Measurements from ENCODE around the gene ZBTB33.

The ZBTB33 gene

GRCh38 chrX:120286733-120287512 is 36.3 kb downstream of the ZBTB33 start:
- no peak overlapping the region for H3K4me3 ChIP-seq (ENCODE audit: insufficient read depth, low read length, poor library complexity, severe bottlenecking)
- no peak overlapping the region for H3K9ac ChIP-seq (ENCODE audit: low read length)
- H3K9me3 ChIP-seq (ENCODE audit: insufficient read depth, low read length), result no peaks in the 10 kb centered on the region
- no peaks in the 10 kb centered on the region for H3K27me3 ChIP-seq (ENCODE audit: low read length)
- TF ChIP-seq EZH2phosphoT487 (conservative IDR thresholded peaks at IDR 0.05; ENCODE audit: low read length), result no peak
- TF ChIP-seq CTCF (IDR thresholded peaks at IDR 0.05; ENCODE audit: insufficient read depth, low read length, poor library complexity, severe bottlenecking), result no peak
- H3K27ac ChIP-seq (ENCODE audit: low read depth, low read length), result no peak overlapping the region
- H3K9me2 ChIP-seq (replicated peaks; ENCODE audit: insufficient read depth, low read length), result no peaks in the 10 kb centered on the region
- H3K4me2 ChIP-seq (ENCODE audit: low read depth, low read length, poor library complexity, severe bottlenecking), result no peak overlapping the region
- no peaks in the 10 kb centered on the region for H3F3A ChIP-seq (ENCODE audit: insufficient read depth)
- no peaks in the 10 kb centered on the region for H4K20me1 ChIP-seq (ENCODE audit: low read depth, low read length)
- H3K36me3 ChIP-seq (ENCODE audit: low read length), result no peaks in the 10 kb centered on the region
- no peak overlapping the region for H2AFZ ChIP-seq (ENCODE audit: low read depth, low read length, severe bottlenecking)
- H3K79me2 ChIP-seq (ENCODE audit: insufficient read depth, low read length), result no peaks in the 10 kb centered on the region

- no peak overlapping the region for H3K4me3 ChIP-seq (ENCODE audit: insufficient read depth, low read length, poor library complexity, severe bottlenecking)
- no peak overlapping the region for H3K4me2 ChIP-seq (ENCODE audit: low read depth, low read length, poor library complexity, severe bottlenecking)
- no peak overlapping the region for H2AFZ ChIP-seq (ENCODE audit: low read depth, low read length, severe bottlenecking)
- no peaks in the 10 kb centered on the region for H3K9me2 ChIP-seq (replicated peaks; ENCODE audit: insufficient read depth, low read length)
- no peaks in the 10 kb centered on the region for H3K9me3 ChIP-seq (ENCODE audit: insufficient read depth, low read length)
- H4K20me1 ChIP-seq (ENCODE audit: low read depth, low read length), result no peaks in the 10 kb centered on the region
- H3K9ac ChIP-seq (ENCODE audit: low read length), result no peak overlapping the region
- H3K79me2 ChIP-seq (ENCODE audit: insufficient read depth, low read length), result no peaks in the 10 kb centered on the region
- H3K36me3 ChIP-seq (ENCODE audit: low read length), result no peaks in the 10 kb centered on the region
- H3K27me3 ChIP-seq (ENCODE audit: low read length), result no peaks in the 10 kb centered on the region
- TF ChIP-seq CTCF (IDR thresholded peaks at IDR 0.05; ENCODE audit: insufficient read depth, low read length, poor library complexity, severe bottlenecking) (no peak), EZH2phosphoT487 (conservative IDR thresholded peaks at IDR 0.05; ENCODE audit: low read length) (no peak)
- no peaks in the 10 kb centered on the region for H3F3A ChIP-seq (ENCODE audit: insufficient read depth)
- H3K27ac ChIP-seq (ENCODE audit: low read depth, low read length), result no peak overlapping the region
These were observed 37.0 kb downstream of the ZBTB33 start for GRCh38 chrX:120287513-120288112.

- Histone ChIP-seq H3K9ac (ENCODE audit: low read length) (no peak overlapping the region), H3K36me3 (ENCODE audit: low read length) (no peaks in the 10 kb centered on the region), H3K4me3 (ENCODE audit: insufficient read depth, low read length, poor library complexity, severe bottlenecking) (no peak overlapping the region), H2AFZ (ENCODE audit: low read depth, low read length, severe bottlenecking) (no peak overlapping the region), H3F3A (ENCODE audit: insufficient read depth) (no peaks in the 10 kb centered on the region), H3K79me2 (ENCODE audit: insufficient read depth, low read length) (no peaks in the 10 kb centered on the region), H3K27ac (ENCODE audit: low read depth, low read length) (no peak overlapping the region), H3K4me2 (ENCODE audit: low read depth, low read length, poor library complexity, severe bottlenecking) (no peak overlapping the region), H3K27me3 (ENCODE audit: low read length) (no peaks in the 10 kb centered on the region), H3K9me3 (ENCODE audit: insufficient read depth, low read length) (no peaks in the 10 kb centered on the region), H4K20me1 (ENCODE audit: low read depth, low read length) (no peaks in the 10 kb centered on the region), H3K9me2 (replicated peaks; ENCODE audit: insufficient read depth, low read length) (no peaks in the 10 kb centered on the region)
- TF ChIP-seq CTCF (IDR thresholded peaks at IDR 0.05; ENCODE audit: insufficient read depth, low read length, poor library complexity, severe bottlenecking) (no peak), EZH2phosphoT487 (conservative IDR thresholded peaks at IDR 0.05; ENCODE audit: low read length) (no peak)
These were observed 39.5 kb downstream of the ZBTB33 start for GRCh38 chrX:120290107-120290506.

Measured in SU-DHL-6 (cell line).